ENCODE data around the gene PLEKHA7.

DNA sequence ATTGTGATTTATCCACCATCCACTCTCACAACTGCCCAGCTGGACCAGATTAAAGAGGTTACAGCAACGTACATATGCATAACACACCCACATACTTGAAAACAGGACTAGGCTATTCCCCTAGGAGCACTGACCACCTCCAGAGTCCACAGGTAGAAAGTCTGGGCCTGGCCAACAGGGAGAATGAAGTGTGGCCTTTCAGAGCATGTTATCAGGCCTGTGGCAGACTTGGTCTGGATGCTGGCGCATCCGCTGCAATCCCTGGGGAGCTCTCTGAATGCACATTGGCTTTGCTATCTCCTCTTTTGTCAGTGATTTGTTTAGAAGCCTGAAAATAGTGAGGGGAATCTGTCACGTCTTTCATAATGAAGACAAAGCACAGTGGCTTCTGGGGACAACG is 189.1 kb downstream of the PLEKHA7 start:
- TF ChIP-seq, protein P1, sequence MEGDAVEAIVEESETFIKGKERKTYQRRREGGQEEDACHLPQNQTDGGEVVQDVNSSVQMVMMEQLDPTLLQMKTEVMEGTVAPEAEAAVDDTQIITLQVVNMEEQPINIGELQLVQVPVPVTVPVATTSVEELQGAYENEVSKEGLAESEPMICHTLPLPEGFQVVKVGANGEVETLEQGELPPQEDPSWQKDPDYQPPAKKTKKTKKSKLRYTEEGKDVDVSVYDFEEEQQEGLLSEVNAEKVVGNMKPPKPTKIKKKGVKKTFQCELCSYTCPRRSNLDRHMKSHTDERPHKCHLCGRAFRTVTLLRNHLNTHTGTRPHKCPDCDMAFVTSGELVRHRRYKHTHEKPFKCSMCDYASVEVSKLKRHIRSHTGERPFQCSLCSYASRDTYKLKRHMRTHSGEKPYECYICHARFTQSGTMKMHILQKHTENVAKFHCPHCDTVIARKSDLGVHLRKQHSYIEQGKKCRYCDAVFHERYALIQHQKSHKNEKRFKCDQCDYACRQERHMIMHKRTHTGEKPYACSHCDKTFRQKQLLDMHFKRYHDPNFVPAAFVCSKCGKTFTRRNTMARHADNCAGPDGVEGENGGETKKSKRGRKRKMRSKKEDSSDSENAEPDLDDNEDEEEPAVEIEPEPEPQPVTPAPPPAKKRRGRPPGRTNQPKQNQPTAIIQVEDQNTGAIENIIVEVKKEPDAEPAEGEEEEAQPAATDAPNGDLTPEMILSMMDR (optimal IDR thresholded peaks at IDR 0.05 in 1 of 3, IDR thresholded peaks at IDR 0.05 in 1 of 3, conservative IDR thresholded peaks at IDR 0.05 in 1 of 3; ENCODE audit: extremely low read depth in 1 of 3, insufficient read depth in 2 of 3, low read length in 3 of 3) = no peak
- no peak for TF ChIP-seq EZH2 (IDR thresholded peaks at IDR 0.05; ENCODE audit: low read length)

Data from keratinocyte (primary cell).